GM18505 (cell line): ENCODE measurements around the gene TANGO2.

Experiments used
- ATAC-seq: cut with Tn5 transposase; IDR thresholded peaks from one replicate; pipeline ENCODE4 v1.9.1; 2021; ENCODE audit not compliant: unreplicated experiment
- POLR2A ChIP-seq: IDR thresholded peaks from 4 replicates; pipeline ENCODE4 v1.6.1; 2011; ENCODE audit warnings: borderline replicate concordance; ENCODE audit not compliant: insufficient read depth, insufficient read length; ENCODE audit errors: extremely low read depth

TANGO2 gene

DNA sequence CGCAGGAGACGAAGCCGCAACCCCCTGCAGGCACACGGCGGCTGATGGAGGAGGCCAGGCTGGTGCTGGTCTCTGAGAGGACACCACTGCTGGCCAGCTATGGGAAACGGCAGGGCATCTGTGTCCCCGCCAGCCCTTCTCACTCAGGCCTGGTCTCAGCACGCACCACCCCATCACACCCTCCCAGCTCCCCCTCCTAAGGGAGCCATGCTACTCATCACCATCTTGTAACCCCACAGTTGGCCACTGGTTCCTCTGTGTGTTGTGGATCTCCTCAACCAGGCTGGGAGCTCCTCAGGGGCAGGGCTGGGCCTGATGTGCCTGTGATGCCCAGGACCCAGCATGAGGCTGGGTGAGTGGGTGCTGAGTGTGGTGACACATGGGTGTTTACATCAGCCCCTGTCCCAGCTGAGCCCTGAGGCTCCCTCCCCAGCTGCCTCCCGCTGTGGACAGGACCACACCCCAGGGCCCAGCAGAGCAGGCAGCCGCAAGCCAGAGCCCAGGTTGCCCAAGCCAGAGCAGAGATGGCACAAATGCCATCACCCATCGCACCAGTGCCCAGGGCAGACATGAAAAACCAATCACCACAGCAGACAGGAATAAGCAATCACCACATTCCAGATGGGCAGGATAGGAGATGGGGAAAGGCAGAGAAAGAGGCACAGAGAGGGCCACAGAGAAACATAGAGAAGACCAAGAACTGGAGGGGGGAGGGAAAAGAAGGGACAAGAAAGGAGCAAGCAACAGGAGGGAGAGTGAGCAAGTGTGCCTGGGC, 12.5 kb upstream of the TANGO2 start:
- TF ChIP-seq POLR2A, result no peak
- ATAC-seq, result no peak

DNA sequence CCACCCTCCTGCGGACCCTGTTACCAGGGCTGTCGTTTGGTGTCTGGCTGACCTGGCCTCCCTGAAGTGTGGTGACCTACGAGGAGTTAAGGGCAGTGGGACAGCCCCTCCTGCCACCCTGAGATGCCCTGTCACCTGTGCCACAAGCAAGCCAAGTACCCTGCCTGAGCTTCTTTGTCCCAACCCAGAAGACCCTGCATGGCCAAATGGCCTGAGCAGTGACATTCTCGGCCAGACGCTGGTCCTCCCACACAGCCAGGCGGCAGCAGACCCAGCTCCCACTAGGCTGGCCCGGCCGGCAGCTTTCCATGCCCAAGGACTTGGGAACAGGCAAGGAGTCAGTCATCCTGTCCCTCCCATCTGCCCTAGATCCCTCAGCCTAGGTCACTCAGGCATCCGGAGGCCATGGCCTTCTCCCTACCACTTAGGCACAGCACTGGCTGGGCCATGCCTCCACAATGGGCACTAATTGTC, 11.9 kb upstream of the TANGO2 start:
- TF ChIP-seq POLR2A, result no peak
- no peak for ATAC-seq

DNA sequence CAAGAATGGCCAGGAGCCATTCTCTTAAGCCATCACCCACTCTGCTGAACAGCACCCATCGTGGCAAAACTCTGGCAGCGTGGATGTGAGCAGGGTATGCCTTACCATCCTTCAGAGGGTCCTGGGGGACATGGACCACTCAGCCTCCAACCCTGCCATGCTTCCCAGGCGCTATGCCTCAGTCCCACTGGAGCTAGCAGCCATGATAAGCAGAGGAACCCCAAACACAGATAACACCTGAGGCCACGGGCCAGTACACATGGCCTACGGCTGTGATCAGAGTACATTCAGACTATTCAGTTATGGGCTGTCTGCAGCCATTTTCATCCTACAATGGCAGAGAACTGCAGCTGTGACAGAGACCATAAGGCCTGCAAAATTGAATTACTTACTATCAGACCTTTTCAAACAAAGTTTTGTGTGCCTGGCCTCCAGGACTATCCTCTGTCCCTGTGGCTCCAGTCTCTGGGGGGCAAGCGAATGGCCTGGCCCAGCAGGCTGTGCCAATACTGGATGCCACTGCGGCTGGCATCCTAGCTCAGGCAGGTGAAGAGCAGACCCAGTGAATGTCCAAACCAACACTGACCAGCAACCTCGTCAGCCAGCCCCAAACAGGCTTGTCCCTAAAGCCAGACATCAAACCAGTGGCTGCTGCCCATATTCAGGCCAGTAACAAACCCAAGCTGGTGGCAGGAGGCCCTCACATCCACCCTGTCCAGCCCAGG, 11.2 kb upstream of the TANGO2 start:
- ATAC-seq, result no peak

DNA sequence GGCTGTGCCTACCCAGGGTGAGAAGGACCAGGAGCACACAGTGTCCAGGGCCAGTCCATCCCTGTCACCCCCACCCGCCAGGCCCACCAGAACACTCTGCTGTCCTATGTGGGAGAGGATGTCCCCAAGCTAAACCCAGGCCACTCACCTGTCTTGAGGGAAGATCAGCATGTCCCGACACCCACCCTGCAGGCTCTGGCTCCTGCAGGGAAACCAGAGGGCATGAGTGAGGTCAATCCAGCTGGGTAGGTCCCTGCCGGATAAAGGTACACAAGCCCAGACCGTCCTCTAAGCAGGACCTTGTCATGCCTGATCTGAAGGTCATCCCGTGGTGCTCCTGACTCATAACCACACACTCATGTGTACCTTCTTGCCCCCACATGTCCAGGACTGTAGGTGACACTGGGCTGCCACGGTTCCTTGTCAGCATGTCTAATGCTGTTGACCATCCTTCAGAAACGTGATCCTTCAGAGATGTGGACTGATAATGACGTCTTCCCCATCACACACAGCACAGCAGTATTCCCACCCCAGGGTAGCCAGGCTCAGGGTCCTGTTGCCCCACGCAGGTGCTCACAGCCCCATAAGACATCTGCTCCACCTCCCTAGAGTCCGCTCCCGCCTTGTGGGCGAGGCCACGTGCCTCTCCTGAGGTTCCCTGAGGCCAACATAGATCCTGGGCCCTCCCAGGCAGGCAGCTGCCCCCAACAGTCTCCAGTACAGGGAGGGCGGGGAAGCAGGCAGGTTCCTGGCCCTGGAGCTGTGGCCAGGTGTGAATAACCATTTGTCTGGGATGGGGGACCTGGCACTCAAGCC, 10.4 kb upstream of the TANGO2 start:
- no peak for TF ChIP-seq POLR2A
- ATAC-seq, result no peak

More for the DNA sequence above, 11.2 kb upstream of the TANGO2 start:
- TF ChIP-seq POLR2A, result no peak

DNA sequence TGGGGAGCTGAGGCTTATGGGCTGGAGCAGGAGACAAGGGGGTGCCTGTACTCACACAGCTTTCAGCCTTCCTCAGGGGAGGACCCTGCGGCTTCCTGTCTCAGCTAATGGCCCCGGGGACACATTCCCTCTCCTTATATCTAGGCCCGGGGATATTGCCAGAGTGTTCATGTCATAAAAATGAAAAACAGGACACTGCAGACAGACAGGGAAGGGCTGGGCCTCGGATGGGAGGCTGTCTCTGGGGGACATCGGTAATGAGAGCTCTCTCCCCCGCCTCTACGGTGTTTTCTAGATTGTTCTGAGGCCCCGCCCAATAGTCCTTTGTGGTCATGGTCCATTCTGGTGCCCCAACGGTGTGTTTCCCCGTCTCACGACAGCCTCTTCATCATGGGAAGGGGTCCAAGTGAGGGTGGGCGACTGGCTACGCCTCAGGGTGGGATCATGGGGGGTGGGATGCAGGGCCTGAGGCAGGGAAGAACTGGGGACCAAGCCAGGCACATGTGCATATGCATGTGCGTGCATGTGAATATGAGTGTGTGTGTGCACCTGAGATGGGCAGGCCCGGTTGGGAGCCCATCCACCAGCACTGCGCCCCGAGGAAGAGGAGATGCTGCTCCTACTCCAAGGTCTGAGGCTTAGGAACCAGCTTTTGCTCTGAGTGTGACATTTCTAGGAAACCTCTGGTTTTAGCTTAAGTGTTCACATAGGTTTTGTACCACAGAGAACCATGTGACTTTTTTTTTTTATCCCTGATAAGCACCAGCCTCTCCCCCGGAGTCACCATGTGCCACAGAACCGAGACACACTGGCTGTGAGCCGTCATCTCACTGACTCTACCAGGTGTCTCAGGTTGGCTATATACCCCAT, 9.6 kb upstream of the TANGO2 start:
- TF ChIP-seq POLR2A, result no peak
- ATAC-seq, result no peak

DNA sequence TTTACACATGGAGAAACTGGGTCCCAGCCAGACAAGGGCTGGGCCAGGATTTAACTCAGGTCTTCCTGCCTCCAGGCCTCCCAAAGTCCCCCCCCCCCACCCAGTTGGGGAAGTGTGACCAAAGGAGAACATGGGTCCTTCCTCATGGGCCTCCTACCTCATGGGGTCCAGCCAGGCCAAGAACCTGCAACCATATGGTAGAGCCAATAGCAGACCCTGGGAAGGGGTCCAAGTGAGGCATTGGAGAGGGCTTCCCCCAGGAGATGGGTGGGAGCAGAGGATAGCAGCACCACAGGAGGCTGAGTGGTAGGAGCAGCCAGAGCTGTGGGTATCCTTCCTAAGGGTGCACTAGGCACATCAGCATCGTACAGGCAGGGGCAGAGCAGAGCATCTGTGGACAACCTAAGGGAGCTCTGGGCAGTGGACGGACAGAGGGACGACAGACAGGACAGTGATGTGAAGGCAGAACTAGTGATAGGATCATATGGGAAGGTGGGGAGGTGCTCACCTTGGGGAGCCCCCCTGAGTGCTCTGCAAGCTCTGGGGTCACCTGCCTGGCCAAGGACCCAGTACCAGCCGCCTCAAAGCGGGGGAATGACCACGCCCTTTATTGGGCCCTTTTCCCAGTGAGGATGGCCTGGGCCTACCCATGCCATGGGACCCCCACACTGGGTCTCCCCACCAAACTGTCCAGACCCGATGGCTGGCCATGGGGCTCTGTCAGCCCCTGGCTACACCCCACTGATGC, 8.7 kb upstream of the TANGO2 start:
- no peak for TF ChIP-seq POLR2A
- ATAC-seq, result no peak

DNA sequence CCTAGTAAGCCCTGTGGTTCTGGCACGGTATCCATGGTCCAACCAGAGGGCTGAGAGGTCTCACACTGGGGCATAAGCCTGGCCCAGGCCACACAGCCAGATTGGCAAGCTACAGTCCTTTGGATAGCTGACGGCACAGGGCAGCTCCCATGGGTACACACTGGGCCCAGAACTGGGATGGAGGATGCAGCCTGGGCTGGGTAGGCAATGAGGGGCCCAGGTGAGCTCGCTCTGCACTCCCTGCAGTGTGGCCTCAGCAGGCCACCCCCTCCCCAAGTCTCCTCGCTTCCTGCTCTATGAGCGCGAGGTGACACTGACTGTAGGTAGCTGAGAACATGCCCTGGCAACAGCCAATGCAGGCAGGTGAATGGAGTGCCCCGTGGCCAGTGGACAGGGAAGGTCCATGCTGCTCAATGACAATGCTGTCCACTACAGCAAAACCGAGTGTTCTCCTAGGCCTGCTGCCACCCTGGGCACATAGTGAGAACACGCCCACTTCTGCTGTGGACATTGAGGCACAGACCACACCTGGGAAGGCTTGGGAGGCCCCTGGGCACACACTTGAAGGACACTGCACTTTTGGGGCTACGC, 8.1 kb upstream of the TANGO2 start:
- no peak for TF ChIP-seq POLR2A
- ATAC-seq, result no peak

DNA sequence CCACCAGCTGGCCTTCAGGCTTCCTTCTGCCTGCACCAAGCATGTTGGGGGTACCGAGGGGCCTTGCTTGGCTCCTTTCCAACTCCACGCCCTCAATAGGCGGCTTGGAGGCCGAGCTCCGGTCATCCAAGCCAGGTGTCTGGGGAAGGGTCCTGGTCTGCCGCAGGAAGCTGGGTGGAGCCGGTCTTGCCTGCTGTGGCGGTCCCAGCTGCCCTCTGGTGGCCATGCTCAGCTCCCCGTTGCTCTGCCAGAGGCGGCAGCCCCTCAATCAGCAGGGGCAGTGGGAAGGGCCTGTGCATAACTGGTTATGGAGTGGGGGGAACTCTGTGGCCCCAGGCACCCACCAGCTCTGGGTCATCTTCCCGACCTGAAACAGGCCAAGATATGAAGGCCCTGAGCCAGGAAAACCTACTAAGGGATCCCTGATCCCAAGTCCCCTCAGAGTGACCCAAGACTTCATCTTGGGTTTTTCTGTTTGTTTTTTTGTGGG, 7.5 kb upstream of the TANGO2 start:
- TF ChIP-seq POLR2A, result no peak
- ATAC-seq, result no peak

DNA sequence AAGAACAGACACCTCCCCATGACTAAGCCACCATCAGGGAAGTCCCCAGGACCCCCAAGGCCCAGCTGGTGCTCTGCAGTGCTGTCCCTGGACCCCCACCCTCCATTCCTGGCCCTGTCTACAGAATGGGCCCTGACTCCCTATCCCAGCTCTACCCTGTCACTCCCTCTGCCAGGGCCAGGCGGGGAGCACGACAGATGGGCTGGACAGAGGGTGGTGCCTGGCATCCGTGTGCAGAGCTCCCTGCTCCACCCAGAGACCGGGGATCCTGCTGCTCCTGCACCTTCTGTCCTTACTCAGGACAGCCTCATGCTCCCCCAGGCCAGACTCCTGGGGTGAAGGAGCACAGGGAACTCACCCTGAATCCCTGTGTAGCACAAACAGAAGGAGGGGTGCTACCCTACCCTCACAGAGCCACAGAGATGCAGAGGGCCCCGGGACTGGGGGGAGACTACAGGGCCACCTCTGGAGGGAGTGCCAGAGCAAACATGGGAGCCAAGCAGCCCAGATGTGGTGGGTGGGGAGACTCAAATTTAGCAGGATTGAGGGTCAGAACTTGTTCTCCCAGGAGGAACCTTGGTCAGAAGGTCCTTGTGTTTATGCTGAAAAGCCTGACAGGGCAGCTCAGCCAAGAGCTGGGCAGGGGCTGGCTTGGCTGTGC, 6.3 kb upstream of the TANGO2 start:
- TF ChIP-seq POLR2A, result no peak
- no peak for ATAC-seq

DNA sequence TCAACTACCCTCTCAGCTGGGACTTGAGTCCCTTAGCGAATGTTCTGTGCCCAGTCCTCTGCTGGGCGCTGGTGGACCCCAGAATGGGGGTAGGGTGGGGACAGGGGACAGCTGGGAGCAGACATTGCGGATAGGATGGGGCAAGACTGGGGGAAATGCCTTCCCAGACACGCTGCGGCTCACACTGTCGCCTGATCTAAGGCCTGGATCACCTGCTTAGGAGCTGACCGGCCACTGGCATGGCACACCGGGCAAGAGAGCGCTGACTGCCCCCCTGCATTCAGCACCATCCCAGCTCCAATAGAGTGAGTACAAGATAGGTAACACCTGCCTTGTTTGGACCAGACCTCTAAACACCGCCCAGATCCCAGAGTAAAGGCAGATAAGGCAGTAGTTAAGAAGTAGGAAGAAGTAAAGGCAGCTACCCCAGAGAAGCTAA, 5.7 kb upstream of the TANGO2 start:
- ATAC-seq, result no peak
- no peak for TF ChIP-seq POLR2A

DNA sequence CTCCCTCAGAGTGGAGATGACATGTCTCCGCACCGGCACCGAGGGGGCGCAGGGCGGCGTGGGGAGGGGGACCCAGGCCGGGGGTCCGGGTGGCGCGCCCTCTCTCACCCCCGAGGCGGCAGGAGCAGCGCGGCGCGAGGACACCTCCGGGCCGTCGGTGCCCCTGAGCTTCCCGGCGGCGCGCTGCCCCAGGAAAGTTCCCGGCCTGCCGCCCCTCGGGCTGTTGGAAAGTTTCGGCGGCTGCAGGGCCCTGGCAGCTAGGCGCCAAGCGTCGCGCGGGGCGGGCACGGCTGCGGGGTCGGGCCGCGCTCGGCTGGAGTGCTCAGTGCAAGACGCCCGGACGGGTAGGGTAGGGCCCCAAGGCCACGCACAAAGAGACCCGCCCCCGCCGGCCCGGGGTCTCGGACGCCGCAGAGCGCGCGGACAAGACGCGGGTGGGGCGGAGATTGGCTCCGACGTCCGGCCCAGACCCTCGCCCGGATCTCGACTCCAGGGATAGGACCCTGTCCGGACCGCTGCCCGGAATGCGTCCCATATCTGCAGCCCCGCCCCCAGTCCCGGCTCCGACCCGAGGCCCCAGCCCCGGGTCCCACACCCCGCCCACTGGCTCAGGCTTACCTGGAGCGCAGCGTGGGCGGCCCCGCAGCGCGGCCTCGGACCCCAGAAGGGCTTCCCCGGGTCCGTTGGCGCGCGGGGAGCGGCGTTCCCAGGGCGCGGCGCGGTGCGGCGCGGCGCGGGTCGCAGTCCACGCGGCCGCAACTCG, 4.8 kb upstream of the TANGO2 start:
- ATAC-seq, result no peak
- TF ChIP-seq POLR2A, result no peak
